Measurements from ENCODE around the gene SLC25A45. TPM values are rescaled to one million over a fixed set of nuclear protein-coding genes. Genes with fewer than 3 reads are reported as not detected.

SLC25A45 gene
- total and polyA plus RNA-seq, 2 experiments from 2014 or later: 0.10 to 0.74 TPM

- H3K9me3 Mint-ChIP-seq: no peaks in the 10 kb centered on the region
- no peaks in the 10 kb centered on the region for H3K36me3 Mint-ChIP-seq (ENCODE audit: low read depth)
- H3K4me1 Mint-ChIP-seq: no peaks in the 10 kb centered on the region
- Histone ChIP-seq H2AFZ (no peak overlapping the region), H3K79me2 (replicated peaks; ENCODE audit: insufficient read depth) (no peaks in the 10 kb centered on the region), H3F3A (replicated peaks; ENCODE audit: low read depth) (no peaks in the 10 kb centered on the region), H3K9me2 (ENCODE audit: insufficient read depth) (no peaks in the 10 kb centered on the region), H3K36me3 (ENCODE audit: insufficient read depth) (no peaks in the 10 kb centered on the region), H4K20me1 (replicated peaks; ENCODE audit: insufficient read depth) (no peaks in the 10 kb centered on the region), H3K4me3 (no peak overlapping the region), H3K4me1 (ENCODE audit: insufficient read depth) (no peaks in the 10 kb centered on the region), H3K27ac (ENCODE audit: low read depth) (no peak overlapping the region), H3K4me2 (no peak overlapping the region), H3K27me3 (ENCODE audit: insufficient read depth) (no peaks in the 10 kb centered on the region)
- no peak for DNase-seq (ENCODE audit: low spot score)
- TF ChIP-seq STAT1 (IDR thresholded peaks at IDR 0.05; ENCODE audit: unreplicated experiment): no peak
- no peak for TF ChIP-seq ZNF462 (CRISPR knock-in tag; IDR thresholded peaks at IDR 0.05)
- no peak for TF ChIP-seq EZH2 (IDR thresholded peaks at IDR 0.05; ENCODE audit: low read depth, unreplicated experiment)
- no peak for TF ChIP-seq ZNF114 (CRISPR knock-in tag; IDR thresholded peaks at IDR 0.05)
- no peak for TF ChIP-seq POLR2AphosphoS5 (IDR thresholded peaks at IDR 0.05; ENCODE audit: low read depth)
- TF ChIP-seq NANOG (IDR thresholded peaks at IDR 0.05; ENCODE audit: borderline replicate concordance): no peak
- no peak for TF ChIP-seq REST (IDR thresholded peaks at IDR 0.05; ENCODE audit: unreplicated experiment)
- TF ChIP-seq CREB1 (CRISPR knock-in tag; IDR thresholded peaks at IDR 0.05; ENCODE audit: low read depth): no peak
- TF ChIP-seq CTCF (conservative IDR thresholded peaks at IDR 0.05; ENCODE audit: low read depth in 2 of 2): no peak
- no peak for TF ChIP-seq ETS1 (IDR thresholded peaks at IDR 0.05)
- TF ChIP-seq JUNB (IDR thresholded peaks at IDR 0.05; ENCODE audit: unreplicated experiment): no peak
- TF ChIP-seq ZNF331 (CRISPR knock-in tag; IDR thresholded peaks at IDR 0.05; ENCODE audit: low read depth): no peak
- TF ChIP-seq EZH2phosphoT487 (IDR thresholded peaks at IDR 0.05; ENCODE audit: unreplicated experiment): no peak
- no peak for ATAC-seq
- H3K4me3 Mint-ChIP-seq: no peak overlapping the region
- H3K27ac Mint-ChIP-seq: no peak overlapping the region
- H3K27me3 Mint-ChIP-seq (ENCODE audit: insufficient read depth, low read depth, poor library complexity): peaks cover 11% of the 10 kb centered on the region
Observed at GRCh38 chr11:65373839-65374580, 8.4 kb downstream of the SLC25A45 start.

Measured in GM23338 (cell line).